GM23338 (cell line): ENCODE data around the gene ST6GALNAC4. TPM values are rescaled to one million over a fixed set of nuclear protein-coding genes. Genes with fewer than 3 reads are reported as not detected.

Source experiments
- ATAC-seq: fragments of 200-7000 bp; cut with Tn5 transposase; 3 replicates; pipeline ENCODE4 v1.9.1; 2020
- DNase-seq: peaks from one replicate; pipeline ENCODE4 v3.0.0-alpha.2; 2015; ENCODE audit warnings: low spot score
- H2AFZ ChIP-seq: fragments of 200-600 bp; sonication (generic); 2 replicates; pipeline ENCODE4 v1.8.0; 2016; ENCODE audit warnings: antibody characterized with exemption, mild to moderate bottlenecking, moderate library complexity
- H3F3A ChIP-seq: fragments of 200-600 bp; sonication (generic); replicated peaks from 2 replicates; pipeline ENCODE4 v1.8.0; 2017; ENCODE audit warnings: antibody characterized with exemption, mixed run types, low read depth
- H3K27ac ChIP-seq: fragments of 200-600 bp; sonication (generic); 2 replicates; pipeline ENCODE4 v1.6.1; 2016; ENCODE audit warnings: low read depth
- H3K27me3 ChIP-seq: fragments of 200-600 bp; sonication (generic); 2 replicates; pipeline ENCODE4 v1.8.0; 2016; ENCODE audit warnings: mild to moderate bottlenecking, mixed run types, moderate library complexity; ENCODE audit not compliant: insufficient read depth
- H3K36me3 ChIP-seq: fragments of 200-600 bp; sonication (generic); 2 replicates; pipeline ENCODE4 v1.8.0; 2016; ENCODE audit warnings: mild to moderate bottlenecking; ENCODE audit not compliant: insufficient read depth
- H3K4me1 ChIP-seq: fragments of 200-600 bp; sonication (generic); 2 replicates; pipeline ENCODE4 v1.8.0; 2016; ENCODE audit warnings: mild to moderate bottlenecking, moderate library complexity; ENCODE audit not compliant: insufficient read depth
- H3K4me2 ChIP-seq: fragments of 200-600 bp; sonication (generic); 2 replicates; pipeline ENCODE4 v1.7.1; 2017; ENCODE audit warnings: mixed run types
- H3K4me3 ChIP-seq: fragments of 200-600 bp; sonication (generic); 2 replicates; pipeline ENCODE4 v1.6.1; 2016; ENCODE audit warnings: mixed run types
- H3K79me2 ChIP-seq: fragments of 200-600 bp; sonication (generic); replicated peaks from 2 replicates; pipeline ENCODE4 v1.8.0; 2017; ENCODE audit warnings: mild to moderate bottlenecking; ENCODE audit not compliant: insufficient read depth
- H3K9me2 ChIP-seq: fragments of 200-600 bp; sonication (generic); 2 replicates; pipeline ENCODE4 v1.8.0; 2017; ENCODE audit not compliant: insufficient read depth
- H4K20me1 ChIP-seq: fragments of 200-600 bp; sonication (generic); replicated peaks from 2 replicates; pipeline ENCODE4 v1.8.0; 2017; ENCODE audit warnings: mild to moderate bottlenecking; ENCODE audit not compliant: insufficient read depth
- H3K27ac Mint-ChIP-seq: 2 replicates; pipeline ENCODE4 v1.8.0; 2020; ENCODE audit warnings: inconsistent platforms, mild to moderate bottlenecking, moderate library complexity, mixed read lengths
- H3K27me3 Mint-ChIP-seq: 3 replicates; pipeline ENCODE4 v1.8.0; 2022; ENCODE audit warnings: low read depth, mild to moderate bottlenecking, moderate library complexity, mixed read lengths, inconsistent platforms; ENCODE audit not compliant: insufficient read depth, poor library complexity
- H3K36me3 Mint-ChIP-seq: 3 replicates; pipeline ENCODE4 v1.8.0; 2021; ENCODE audit warnings: low read depth, mild to moderate bottlenecking, inconsistent platforms, moderate library complexity, mixed read lengths
- H3K4me1 Mint-ChIP-seq: 3 replicates; pipeline ENCODE4 v1.8.0; 2020; ENCODE audit warnings: mild to moderate bottlenecking, inconsistent platforms, mixed read lengths
- H3K4me3 Mint-ChIP-seq: 3 replicates; pipeline ENCODE4 v1.8.0; 2021; ENCODE audit warnings: moderate library complexity, mild to moderate bottlenecking, inconsistent platforms, mixed read lengths
- H3K9me3 Mint-ChIP-seq: 3 replicates; pipeline ENCODE4 v1.8.0; 2020; ENCODE audit warnings: moderate library complexity, mild to moderate bottlenecking, inconsistent platforms, mixed read lengths
- ETS1 ChIP-seq: IDR thresholded peaks from 2 replicates; pipeline ENCODE4 v1.6.1; 2016; ENCODE audit warnings: antibody characterized with exemption
- EZH2phosphoT487 ChIP-seq: fragments of 200-600 bp; sonication (generic); IDR thresholded peaks from one replicate; pipeline ENCODE4 v1.8.1; 2018; ENCODE audit warnings: antibody characterized with exemption; ENCODE audit not compliant: unreplicated experiment
- NANOG ChIP-seq: IDR thresholded peaks from 2 replicates; pipeline ENCODE4 v1.6.1; 2016; ENCODE audit warnings: antibody characterized with exemption, borderline replicate concordance
- POLR2AphosphoS5 ChIP-seq: IDR thresholded peaks from 2 replicates; pipeline ENCODE4 v1.6.1; 2016; ENCODE audit warnings: antibody characterized with exemption, low read depth
- REST ChIP-seq: IDR thresholded peaks from one replicate; pipeline ENCODE4 v1.6.1; 2018; ENCODE audit warnings: antibody characterized with exemption; ENCODE audit not compliant: unreplicated experiment
- STAT1 ChIP-seq: IDR thresholded peaks from one replicate; pipeline ENCODE4 v1.6.1; 2016; ENCODE audit warnings: antibody characterized with exemption; ENCODE audit not compliant: unreplicated experiment
- ZNF114 ChIP-seq: fragments of 250-450 bp; sonication (Bioruptor Pico); IDR thresholded peaks from 2 replicates; pipeline ENCODE4 v1.5.0; 2020; ENCODE audit warnings: mild to moderate bottlenecking, moderate library complexity
- polyA plus RNA-seq: library from polyadenylated mRNA; unstranded; fragments of >200 nt; fragmentation: Nextera tagmentation; extraction: Ambion mirVana; gene quantifications from 2 replicates; pipeline ENCODE4 v1.2.1, GENCODE V29; 2016
- total RNA-seq: library from RNA; depleted of rRNA; stranded (reverse); fragments of >200 nt; shearing (Covaris generic); gene quantifications from 2 replicates; pipeline ENCODE4 v1.2.3, GENCODE V29; 2014

ST6GALNAC4 gene
- total and polyA plus RNA-seq, 2 experiments from 2014 or later: 8.1 to 35.3 TPM

- Histone ChIP-seq H3K79me2 (peaks cover 7% of the 10 kb centered on the region), H3F3A (peaks cover 13% of the 10 kb centered on the region), H2AFZ (no peak overlapping the region), H3K4me1 (peaks cover 21% of the 10 kb centered on the region), H3K36me3 (no peaks in the 10 kb centered on the region), H3K9me2 (no peaks in the 10 kb centered on the region), H3K4me3 (peak overlapping the region; percentile 77), H4K20me1 (peaks cover 8% of the 10 kb centered on the region), H3K27me3 (no peaks in the 10 kb centered on the region), H3K4me2 (peak overlapping the region; percentile 92), H3K27ac (no peak overlapping the region)
- H3K36me3 Mint-ChIP-seq: peaks cover 7% of the 10 kb centered on the region; the same call in 1 of the 3 replicates
- H3K27ac Mint-ChIP-seq: no peak overlapping the region
- H3K4me1 Mint-ChIP-seq: peaks cover 31% of the 10 kb centered on the region
- peak overlapping the region; percentile 89 for H3K4me3 Mint-ChIP-seq
- peaks cover 29% of the 10 kb centered on the region for H3K27me3 Mint-ChIP-seq
- no peak for ATAC-seq
- TF ChIP-seq REST (no peak), STAT1 (no peak), NANOG (no peak), ZNF114 (CRISPR knock-in tag) (no peak)
- H3K9me3 Mint-ChIP-seq: no peaks in the 10 kb centered on the region; the same call in 1 of the 3 replicates
- DNase-seq: no peak
Measured at GRCh38 chr9:127936347-127936852, 19.6 kb upstream of the ST6GALNAC4 start.

GRCh38 chr9:127935765-127936221 is 19.0 kb upstream of the ST6GALNAC4 start:
- H3K27me3 ChIP-seq: no peaks in the 10 kb centered on the region
- no peak for TF ChIP-seq EZH2phosphoT487
- no peak for TF ChIP-seq POLR2AphosphoS5
- no peak for TF ChIP-seq ETS1
- peaks cover 19% of the 10 kb centered on the region for H3F3A ChIP-seq
- H3K4me3 Mint-ChIP-seq: peak overlapping the region; percentile 89
- peaks cover 7% of the 10 kb centered on the region for H3K79me2 ChIP-seq
- peaks cover 7% of the 10 kb centered on the region; the same call in 1 of the 3 replicates for H3K36me3 Mint-ChIP-seq
- peak overlapping the region; percentile 77; the same call in 1 of the 2 replicates for H3K4me3 ChIP-seq
- no peaks in the 10 kb centered on the region; the same call in 1 of the 3 replicates for H3K9me3 Mint-ChIP-seq
- ATAC-seq (no peak), DNase-seq (no peak)
- peaks cover 34% of the 10 kb centered on the region for H3K27me3 Mint-ChIP-seq
- no peak overlapping the region for H2AFZ ChIP-seq
- peaks cover 33% of the 10 kb centered on the region for H3K4me1 Mint-ChIP-seq
- no peaks in the 10 kb centered on the region for H3K9me2 ChIP-seq
- peaks cover 8% of the 10 kb centered on the region for H4K20me1 ChIP-seq
- no peak overlapping the region for H3K27ac Mint-ChIP-seq
- no peak overlapping the region for H3K27ac ChIP-seq
- H3K4me2 ChIP-seq: peak overlapping the region; percentile 92
- H3K36me3 ChIP-seq: no peaks in the 10 kb centered on the region
- peaks cover 25% of the 10 kb centered on the region for H3K4me1 ChIP-seq
